Stimulated activated CD4-positive, alpha-beta T cell treated with anti-CD3 and anti-CD28 coated beads, Interleukin-15, amount 100 ng/mL, for 48 hours (primary cell): Measurements from ENCODE around the gene SLC25A45.
A peak's percentile ranks its signal among the peaks of the same experiment; 100 is the strongest.

ENCODE experiments used
- DNase-seq, 2 donors: peaks; one replicate each; pipeline ENCODE4 v3.0.0-alpha.2; 2020; ENCODE audit warnings: low read depth in 2 of 2

Gene SLC25A45, protein sequence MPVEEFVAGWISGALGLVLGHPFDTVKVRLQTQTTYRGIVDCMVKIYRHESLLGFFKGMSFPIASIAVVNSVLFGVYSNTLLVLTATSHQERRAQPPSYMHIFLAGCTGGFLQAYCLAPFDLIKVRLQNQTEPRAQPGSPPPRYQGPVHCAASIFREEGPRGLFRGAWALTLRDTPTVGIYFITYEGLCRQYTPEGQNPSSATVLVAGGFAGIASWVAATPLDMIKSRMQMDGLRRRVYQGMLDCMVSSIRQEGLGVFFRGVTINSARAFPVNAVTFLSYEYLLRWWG

GRCh38 chr11:65382033-65382803, at the start of gene SLC25A45:
Gene SLC25A45, minus strand, starts transcription at chr11:65382646. Its CDS starts 695 bp downstream, at chr11:65381951.
- DNase-seq: peak; percentile 92 to 95

DNA sequence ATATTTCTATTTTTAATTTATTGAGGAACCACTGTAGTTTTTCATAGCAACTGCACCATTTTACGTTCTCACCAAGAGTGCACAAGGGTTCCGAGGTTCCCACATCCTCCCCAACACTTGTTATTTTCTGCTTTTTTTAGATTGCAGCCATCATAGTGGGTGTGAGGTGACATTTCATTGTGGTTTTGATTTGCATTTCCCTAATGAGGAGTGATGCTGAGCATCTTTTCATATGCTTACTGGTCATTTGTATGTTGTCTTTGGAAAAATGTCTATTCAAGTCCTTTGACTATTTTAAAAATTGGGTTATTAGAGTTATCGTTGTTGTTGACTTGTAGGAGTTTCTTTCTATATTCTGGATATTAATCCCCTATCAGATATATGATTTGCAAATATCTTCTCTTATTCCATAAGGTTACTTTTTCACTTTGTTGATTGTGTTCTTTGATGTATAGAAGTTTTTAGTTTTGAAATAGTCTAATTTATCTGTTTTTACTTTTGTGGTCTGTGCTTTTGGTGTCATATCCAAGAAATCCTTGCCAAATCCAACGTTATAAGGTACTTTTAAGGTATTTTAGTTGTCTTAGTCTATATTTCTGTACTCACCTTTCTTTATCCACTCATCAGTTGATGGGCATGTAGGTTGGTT, 49.1 kb upstream of the SLC25A45 start:
- DNase-seq: no peak

- no peak for DNase-seq
These were observed 48.2 kb upstream of the SLC25A45 start for GRCh38 chr11:65430406-65431217.

DNA sequence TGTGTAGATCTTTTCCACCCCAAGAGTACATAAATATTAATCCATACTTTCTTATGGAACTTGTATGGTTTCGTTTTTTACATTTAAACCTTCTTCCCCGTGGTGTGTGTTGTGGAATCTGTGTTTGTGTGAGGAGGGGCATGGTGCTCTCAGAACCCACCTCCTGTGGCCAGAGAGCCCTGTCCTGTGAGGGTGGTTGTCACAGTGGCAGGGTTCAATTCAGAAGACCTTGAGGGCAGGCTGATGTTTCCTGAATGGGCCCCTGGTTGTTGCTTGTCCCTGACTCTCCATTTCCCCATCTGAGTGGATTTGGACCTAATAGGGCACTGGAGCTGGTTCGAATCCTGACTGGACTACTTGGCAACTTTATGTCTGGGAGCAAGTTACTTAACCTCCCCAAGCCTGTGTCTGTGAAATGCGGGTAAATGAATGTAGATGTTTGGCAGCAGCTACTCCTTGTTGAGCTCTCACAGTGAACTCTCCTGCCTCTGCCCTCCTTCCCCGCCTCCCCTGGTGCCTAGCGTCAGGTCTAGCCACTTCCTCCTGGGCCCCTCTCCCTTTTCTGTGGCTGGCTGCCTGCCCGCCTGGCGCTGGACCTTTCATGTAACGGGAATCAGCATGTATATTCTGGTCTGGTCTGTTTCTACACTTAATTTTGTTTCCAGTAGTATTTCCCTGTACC, 47.4 kb upstream of the SLC25A45 start:
- DNase-seq: no peak

DNA sequence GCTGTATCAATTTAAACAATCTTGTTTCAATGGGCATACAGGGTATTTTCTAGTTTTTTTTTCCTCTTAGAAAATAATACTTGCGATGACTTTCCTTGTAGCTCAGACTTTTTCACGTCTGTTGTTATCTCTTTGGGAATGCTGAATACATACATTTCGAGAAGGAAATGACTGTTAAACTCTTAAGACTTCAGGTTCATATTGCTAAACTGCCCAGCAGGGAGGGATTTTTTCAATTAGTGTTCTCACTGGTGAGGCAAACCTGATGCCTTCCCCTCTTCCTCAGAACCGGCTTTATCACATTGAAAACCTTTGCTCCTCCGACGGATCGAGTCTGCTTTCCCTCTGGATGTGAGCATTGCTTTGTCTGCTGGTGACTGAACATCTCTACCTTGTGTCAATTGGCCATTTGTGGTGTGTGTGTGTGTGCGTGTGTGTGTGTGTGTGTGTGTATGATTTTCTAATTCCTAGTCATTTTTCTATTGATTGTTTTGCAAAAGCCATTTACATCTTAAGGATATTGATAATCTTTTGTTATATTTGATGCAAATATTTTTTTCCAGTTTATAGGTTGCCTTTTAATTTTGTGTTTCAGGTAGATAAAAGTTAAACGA, 46.7 kb upstream of the SLC25A45 start:
- DNase-seq: no peak

GRCh38 chr11:65428578-65429067, 46.2 kb upstream of the SLC25A45 start:
- DNase-seq: no peak

- DNase-seq: no peak
These were observed 45.5 kb upstream of the SLC25A45 start for GRCh38 chr11:65427691-65428577.

GRCh38 chr11:65426839-65427690, 44.6 kb upstream of the SLC25A45 start:
- DNase-seq: no peak

DNA sequence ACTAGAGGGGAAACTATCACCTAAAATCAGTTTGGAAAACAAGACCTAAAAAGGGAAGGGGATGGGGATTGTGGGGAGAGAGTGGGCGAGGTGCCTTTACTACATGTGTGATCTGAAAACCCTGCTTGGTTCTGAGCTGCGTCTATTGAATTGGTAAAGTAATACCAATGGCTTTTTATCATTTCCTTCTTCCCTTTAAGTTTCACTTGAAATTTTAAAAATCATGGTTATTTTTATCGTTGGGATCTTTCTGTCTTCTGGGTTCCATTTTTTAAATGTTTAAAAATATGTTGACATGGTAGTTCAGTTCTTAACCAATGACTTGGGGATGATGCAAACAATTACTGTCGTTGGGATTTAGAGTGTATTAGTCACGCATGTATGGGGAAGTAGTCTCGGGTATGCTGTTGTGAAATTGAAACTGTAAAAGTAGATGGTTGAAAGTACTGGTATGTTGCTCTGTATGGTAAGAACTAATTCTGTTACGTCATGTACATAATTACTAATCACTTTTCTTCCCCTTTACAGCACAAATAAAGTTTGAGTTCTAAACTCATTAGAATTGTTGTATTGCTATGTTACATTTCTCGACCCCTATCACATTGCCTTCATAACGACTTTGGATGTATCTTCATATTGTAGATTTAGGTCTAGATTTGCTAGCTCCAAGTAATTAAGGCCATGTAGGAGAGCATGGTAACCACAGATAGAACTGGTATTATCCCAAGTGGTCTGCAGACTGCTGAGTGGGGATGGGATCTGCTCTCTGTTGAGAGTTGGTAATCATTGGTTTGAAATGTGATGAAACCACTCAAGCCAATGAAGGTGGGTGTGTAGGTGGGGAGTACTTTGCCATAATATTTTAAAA, 43.8 kb upstream of the SLC25A45 start:
- DNase-seq: no peak

- peak; percentile 74 for DNase-seq
These were observed 42.9 kb upstream of the SLC25A45 start for GRCh38 chr11:65425105-65425970.

DNA sequence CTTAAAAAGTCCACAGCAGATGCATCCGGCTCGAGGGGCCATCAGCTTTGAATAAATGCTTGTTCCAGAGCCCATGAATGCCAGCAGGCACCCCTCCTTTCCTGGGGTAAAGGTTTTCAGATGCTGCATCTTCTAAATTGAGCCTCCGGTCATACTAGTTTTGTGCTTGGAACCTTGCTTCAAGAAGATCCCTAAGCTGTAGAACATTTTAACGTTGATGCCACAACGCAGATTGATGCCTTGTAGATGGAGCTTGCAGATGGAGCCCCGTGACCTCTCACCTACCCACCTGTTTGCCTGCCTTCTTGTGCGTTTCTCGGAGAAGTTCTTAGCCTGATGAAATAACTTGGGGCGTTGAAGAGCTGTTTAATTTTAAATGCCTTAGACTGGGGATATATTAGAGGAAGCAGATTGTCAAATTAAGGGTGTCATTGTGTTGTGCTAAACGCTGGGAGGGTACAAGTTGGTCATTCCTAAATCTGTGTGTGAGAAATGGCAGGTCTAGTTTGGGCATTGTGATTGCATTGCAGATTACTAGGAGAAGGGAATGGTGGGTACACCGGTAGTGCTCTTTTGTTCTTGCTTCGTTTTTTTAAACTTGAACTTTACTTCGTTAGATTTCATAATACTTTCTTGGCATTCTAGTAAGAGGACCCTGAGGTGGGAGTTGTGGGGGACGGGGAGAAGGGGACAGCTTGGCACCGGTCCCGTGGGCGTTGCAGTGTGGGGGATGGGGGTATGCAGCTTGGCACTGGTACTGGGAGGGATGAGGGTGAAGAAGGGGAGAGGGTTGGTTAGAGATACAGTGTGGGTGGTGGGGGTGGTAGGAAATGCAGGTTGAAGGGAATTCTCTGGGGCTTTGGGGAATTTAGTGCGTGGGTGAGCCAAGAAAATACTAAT, 42.0 kb upstream of the SLC25A45 start:
- DNase-seq: peak in 1 of 2 donors; percentile 70

DNA sequence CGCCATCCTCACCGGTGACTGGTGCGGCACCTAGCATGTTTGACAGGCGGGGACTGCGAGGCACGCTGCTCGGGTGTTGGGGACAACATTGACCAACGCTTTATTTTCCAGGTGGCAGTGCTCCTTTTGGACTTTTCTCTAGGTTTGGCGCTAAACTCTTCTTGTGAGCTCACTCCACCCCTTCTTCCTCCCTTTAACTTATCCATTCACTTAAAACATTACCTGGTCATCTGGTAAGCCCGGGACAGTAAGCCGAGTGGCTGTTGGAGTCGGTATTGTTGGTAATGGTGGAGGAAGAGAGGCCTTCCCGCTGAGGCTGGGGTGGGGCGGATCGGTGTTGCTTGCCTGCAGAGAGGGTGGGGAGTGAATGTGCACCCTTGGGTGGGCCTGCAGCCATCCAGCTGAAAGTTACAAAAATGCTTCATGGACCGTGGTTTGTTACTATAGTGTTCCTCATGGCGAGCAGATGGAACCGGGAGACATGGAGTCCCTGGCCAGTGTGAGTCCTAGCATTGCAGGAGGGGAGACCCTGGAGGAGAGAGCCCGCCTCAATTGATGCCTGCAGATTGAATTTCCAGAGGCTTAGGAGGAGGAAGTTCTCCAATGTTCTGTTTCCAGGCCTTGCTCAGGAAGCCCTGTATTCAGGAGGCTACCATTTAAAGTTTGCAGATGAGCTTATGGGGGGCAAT, 41.2 kb upstream of the SLC25A45 start:
- no peak for DNase-seq

- DNase-seq: peak; percentile 91 to 95
These were observed 40.4 kb upstream of the SLC25A45 start, which contains the start of gene NEAT1 for GRCh38 chr11:65422633-65423515. Gene NEAT1, plus strand, starts transcription at chr11:65422798.
